GM13977 (cell line): ENCODE measurements around the gene CACNA1B.

Experiments
- DNase-seq: peaks from one replicate; pipeline ENCODE4 v3.0.0; 2012; ENCODE audit warnings: low spot score
- in situ Hi-C: fragments of 300-500 bp; cut with MboI; formaldehyde crosslinking; loops from one replicate; pipeline ENCODE4 v1.12.0; 2022; ENCODE audit warnings: low sequenced_read_pairs, low pct_unique_long_range_greater_than_20kb, mixed read lengths, inconsistent platforms; ENCODE audit not compliant: unreplicated experiment
- TF ChIP-seq, protein P1 (sequence below): IDR thresholded peaks from 2 replicates; pipeline ENCODE4 v1.5.1; 2012; ENCODE audit warnings: mild to moderate bottlenecking, control low read depth; ENCODE audit not compliant: insufficient read depth; ENCODE audit errors: extremely low read depth, missing control alignments

The CACNA1B gene

GRCh38 chr9:138052635-138053320 is 175.2 kb downstream of the CACNA1B start:
- TF ChIP-seq, protein P1, sequence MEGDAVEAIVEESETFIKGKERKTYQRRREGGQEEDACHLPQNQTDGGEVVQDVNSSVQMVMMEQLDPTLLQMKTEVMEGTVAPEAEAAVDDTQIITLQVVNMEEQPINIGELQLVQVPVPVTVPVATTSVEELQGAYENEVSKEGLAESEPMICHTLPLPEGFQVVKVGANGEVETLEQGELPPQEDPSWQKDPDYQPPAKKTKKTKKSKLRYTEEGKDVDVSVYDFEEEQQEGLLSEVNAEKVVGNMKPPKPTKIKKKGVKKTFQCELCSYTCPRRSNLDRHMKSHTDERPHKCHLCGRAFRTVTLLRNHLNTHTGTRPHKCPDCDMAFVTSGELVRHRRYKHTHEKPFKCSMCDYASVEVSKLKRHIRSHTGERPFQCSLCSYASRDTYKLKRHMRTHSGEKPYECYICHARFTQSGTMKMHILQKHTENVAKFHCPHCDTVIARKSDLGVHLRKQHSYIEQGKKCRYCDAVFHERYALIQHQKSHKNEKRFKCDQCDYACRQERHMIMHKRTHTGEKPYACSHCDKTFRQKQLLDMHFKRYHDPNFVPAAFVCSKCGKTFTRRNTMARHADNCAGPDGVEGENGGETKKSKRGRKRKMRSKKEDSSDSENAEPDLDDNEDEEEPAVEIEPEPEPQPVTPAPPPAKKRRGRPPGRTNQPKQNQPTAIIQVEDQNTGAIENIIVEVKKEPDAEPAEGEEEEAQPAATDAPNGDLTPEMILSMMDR, result no peak
- in situ Hi-C loops, result no loop called here
- no peak for DNase-seq

- in situ Hi-C loops, result no loop called here
- TF ChIP-seq, protein P1, result no peak
- DNase-seq, result no peak
Measured at GRCh38 chr9:138053321-138053868, 175.8 kb downstream of the CACNA1B start.

GRCh38 chr9:138053996-138054752 is 176.6 kb downstream of the CACNA1B start:
- in situ Hi-C loops, result no loop called here
- DNase-seq, result no peak

DNA sequence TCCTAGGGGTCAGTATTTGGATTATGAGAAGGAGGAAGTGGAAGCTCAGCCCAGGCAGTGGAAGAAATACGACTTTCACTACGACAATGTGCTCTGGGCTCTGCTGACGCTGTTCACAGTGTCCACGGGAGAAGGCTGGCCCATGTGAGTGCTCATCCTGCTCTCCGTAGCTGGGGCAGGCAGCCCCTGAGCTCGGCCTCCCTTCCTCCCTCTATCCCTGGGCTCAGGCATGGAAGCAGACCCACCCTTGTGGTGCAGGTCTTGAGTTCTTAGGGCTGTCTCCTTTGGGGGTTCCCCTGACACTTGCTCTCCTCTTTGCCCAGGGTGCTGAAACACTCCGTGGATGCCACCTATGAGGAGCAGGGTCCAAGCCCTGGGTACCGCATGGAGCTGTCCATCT is 180.1 kb downstream of the CACNA1B start:
- DNase-seq, result no peak
- TF ChIP-seq, protein P1, result no peak
- in situ Hi-C loops, result no loop called here

More at GRCh38 chr9:138053996-138054752, 176.6 kb downstream of the CACNA1B start:
- TF ChIP-seq, protein P1, result no peak

- no peak for DNase-seq
- in situ Hi-C loops, result no loop called here
- TF ChIP-seq, protein P1, result no peak
Measured at GRCh38 chr9:138058181-138058580, 180.6 kb downstream of the CACNA1B start.

DNA sequence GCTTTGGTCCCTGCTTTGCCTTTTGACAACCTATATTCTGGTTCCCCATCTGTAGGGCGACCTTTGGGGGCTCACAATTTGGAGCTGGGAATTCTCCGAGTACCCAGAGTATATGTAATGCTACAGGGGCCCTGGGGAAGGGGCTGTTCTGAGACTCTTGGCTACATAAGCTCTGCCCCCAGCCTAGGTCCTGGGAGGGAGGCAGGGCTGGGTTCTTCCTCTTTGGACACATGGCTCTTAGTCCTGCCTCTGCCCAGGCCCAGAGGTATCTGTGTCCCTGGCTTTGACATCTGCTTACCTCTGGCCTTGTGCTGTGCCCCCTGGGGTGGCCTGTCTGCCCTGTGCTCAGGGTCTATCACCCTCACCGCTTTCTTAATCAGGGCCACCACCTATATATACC is 181.6 kb downstream of the CACNA1B start:
- no peak for DNase-seq
- TF ChIP-seq, protein P1, result no peak
- in situ Hi-C loops, result no loop called here
